Urinary bladder (tissue), 4 donors: Measurements from ENCODE around the gene TAOK1. TPM values are rescaled to one million over a fixed set of nuclear protein-coding genes. Genes with fewer than 3 reads are reported as not detected.
A peak's percentile ranks its signal among the peaks of the same experiment; 100 is the strongest.
"Not testable (repeated sequence)": the region's sequence is repeated elsewhere in the genome, so short reads cannot be mapped to it uniquely, and the experiment has no call there.

Experiments used
- DNase-seq: peaks from one replicate; pipeline ENCODE4 v3.0.0-alpha.2; 2015; ENCODE audit errors: extremely low spot score
- H3K27ac ChIP-seq: one replicate; pipeline ENCODE4 v1.5.1; 2013; ENCODE audit warnings: low read depth, mild to moderate bottlenecking, moderate library complexity
- H3K36me3 ChIP-seq: one replicate; pipeline ENCODE4 v1.6.1; 2013; ENCODE audit warnings: mild to moderate bottlenecking, moderate library complexity; ENCODE audit not compliant: insufficient read depth
- H3K4me1 ChIP-seq: one replicate; pipeline ENCODE4 v1.6.1; 2013; ENCODE audit warnings: mild to moderate bottlenecking, moderate library complexity; ENCODE audit not compliant: insufficient read depth
- H3K4me3 ChIP-seq: one replicate; pipeline ENCODE4 v1.5.1; 2013; ENCODE audit warnings: low read depth, low read length
- WGBS: extraction: QIAGEN DNeasy Blood & Tissue Kit; methylation state at CpG from one replicate; pipeline ENCODE4 v1.1.7; 2013; 5-methylcytosine and 5-hydroxymethylcytosine counted together
- polyA plus RNA-seq: library from polyadenylated mRNA; stranded (reverse); fragments of 200-250 nt; gene quantifications from one replicate; pipeline ENCODE4 v1.2.3, GENCODE V29; 2013
- total RNA-seq: library from RNA; depleted of rRNA; stranded (reverse); fragments of >200 nt; gene quantifications from one replicate; pipeline ENCODE4 v1.2.3, GENCODE V29; 2014
- donor health status: healthy with polysubstance abuse.
- donor health status: healthy.

TAOK1 gene
- total and polyA plus RNA-seq, 2 donors: 16.8 to 96.9 TPM

GRCh38 chr17:29557085-29557738, 167.0 kb downstream of the TAOK1 start:
- no peak overlapping the region for H3K27ac ChIP-seq
- WGBS: 75% methylated on average over 1 of the region's 1 CpG
- H3K36me3 ChIP-seq: no peaks in the 10 kb centered on the region
- no peaks in the 10 kb centered on the region for H3K4me1 ChIP-seq
- DNase-seq: no peak
- H3K4me3 ChIP-seq: no peak overlapping the region

- no peak for DNase-seq
- H3K27ac ChIP-seq: no peak overlapping the region
- H3K4me1 ChIP-seq: no peaks in the 10 kb centered on the region
- H3K4me3 ChIP-seq: no peak overlapping the region
- no peaks in the 10 kb centered on the region for H3K36me3 ChIP-seq
These were observed 167.6 kb downstream of the TAOK1 start for GRCh38 chr17:29557739-29558116.

GRCh38 chr17:29558139-29558538, 168.0 kb downstream of the TAOK1 start:
- H3K4me1 ChIP-seq, H3K36me3 ChIP-seq, H3K4me3 ChIP-seq, H3K27ac ChIP-seq, DNase-seq: not testable (repeated sequence)
- 93% methylated on average over 5 of the region's 5 CpGs for WGBS

- Histone ChIP-seq H3K27ac (no peak overlapping the region), H3K4me3 (no peak overlapping the region), H3K4me1 (no peaks in the 10 kb centered on the region), H3K36me3 (no peaks in the 10 kb centered on the region)
- WGBS: 98% methylated on average over 2 of the region's 2 CpGs
- no peak for DNase-seq
These were observed 169.5 kb downstream of the TAOK1 start for GRCh38 chr17:29559640-29560039.

GRCh38 chr17:29560316-29560715, 170.2 kb downstream of the TAOK1 start:
- 70% methylated on average over 6 of the region's 6 CpGs for WGBS
- no peak overlapping the region for H3K27ac ChIP-seq
- H3K4me3 ChIP-seq: no peak overlapping the region
- no peaks in the 10 kb centered on the region for H3K36me3 ChIP-seq
- DNase-seq: no peak
- no peaks in the 10 kb centered on the region for H3K4me1 ChIP-seq

GRCh38 chr17:29561554-29562517, 171.7 kb downstream of the TAOK1 start:
- DNase-seq: no peak
- Histone ChIP-seq H3K4me1 (no peaks in the 10 kb centered on the region), H3K36me3 (no peaks in the 10 kb centered on the region), H3K4me3 (no peak overlapping the region), H3K27ac (no peak overlapping the region)
- 52% methylated on average over 17 of the region's 17 CpGs for WGBS

- Histone ChIP-seq H3K4me3 (no peak overlapping the region), H3K36me3 (no peaks in the 10 kb centered on the region), H3K27ac (no peak overlapping the region), H3K4me1 (no peaks in the 10 kb centered on the region)
- 80% methylated on average over 18 of the region's 18 CpGs for WGBS
- DNase-seq: no peak
These were observed 172.5 kb downstream of the TAOK1 start for GRCh38 chr17:29562615-29563014.

GRCh38 chr17:29563816-29564215, 173.7 kb downstream of the TAOK1 start:
- Histone ChIP-seq H3K4me1 (no peaks in the 10 kb centered on the region), H3K4me3 (no peak overlapping the region), H3K27ac (no peak overlapping the region), H3K36me3 (no peaks in the 10 kb centered on the region)
- 95% methylated on average over 3 of the region's 3 CpGs for WGBS
- DNase-seq: no peak

GRCh38 chr17:29565643-29566472, 175.7 kb downstream of the TAOK1 start:
- peak overlapping the region; percentile 56 for H3K4me3 ChIP-seq
- DNase-seq: no peak
- peak overlapping the region; percentile 0 for H3K27ac ChIP-seq
- WGBS: 27% methylated on average over 55 of the region's 55 CpGs
- no peaks in the 10 kb centered on the region for H3K4me1 ChIP-seq
- H3K36me3 ChIP-seq: no peaks in the 10 kb centered on the region

- no peak for DNase-seq
- H3K36me3 ChIP-seq: no peaks in the 10 kb centered on the region
- peak within 1 kb of the TSS; percentile 56 for H3K4me3 ChIP-seq
- H3K4me1 ChIP-seq: no peaks in the 10 kb centered on the region
- WGBS: 1% methylated on average over 94 of the region's 94 CpGs
- H3K27ac ChIP-seq: peak within 1 kb of the TSS; percentile 76
These were observed 176.5 kb downstream of the TAOK1 start, which contains the start of gene ABHD15 for GRCh38 chr17:29566473-29567303. Gene ABHD15 (minus strand): TSS chr17:29567037. CDS start chr17:29566966, 71 bp downstream.

GRCh38 chr17:29567304-29567553, 177.1 kb downstream of the TAOK1 start:
- H3K27ac ChIP-seq: peak overlapping the region; percentile 76
- under 1% methylated on average over 27 of the region's 27 CpGs for WGBS
- DNase-seq: no peak
- no peaks in the 10 kb centered on the region for H3K4me1 ChIP-seq
- H3K4me3 ChIP-seq: peak overlapping the region; percentile 56
- H3K36me3 ChIP-seq: no peaks in the 10 kb centered on the region

- no peaks in the 10 kb centered on the region for H3K36me3 ChIP-seq
- no peak for DNase-seq
- peak overlapping the region; percentile 76 for H3K27ac ChIP-seq
- H3K4me3 ChIP-seq: peak overlapping the region; percentile 56
- WGBS: under 1% methylated on average over 63 of the region's 63 CpGs
- no peaks in the 10 kb centered on the region for H3K4me1 ChIP-seq
These were observed 177.6 kb downstream of the TAOK1 start for GRCh38 chr17:29567554-29568330.
